C4-2B (cell line): ENCODE results near the gene PON2.
"Not testable (repeated sequence)": the region's sequence is repeated elsewhere in the genome, so short reads cannot be mapped to it uniquely, and the experiment has no call there.

ENCODE experiments used
- CTCF ChIP-seq: fragments of 450-650 bp; conservative IDR thresholded peaks from 2 replicates; pipeline ENCODE4 v1.5.1; 2017; ENCODE audit warnings: mild to moderate bottlenecking
- ZFX ChIP-seq: fragments of 450-650 bp; IDR thresholded peaks from 2 replicates; pipeline ENCODE4 v1.6.1; 2017

- TF ChIP-seq CTCF, ZFX: not testable (repeated sequence)
These were observed 55.4 kb downstream of the PON2 start for GRCh38 chr7:95379457-95379856.
